LNCAP (cell line): ENCODE data around the gene BIN1.

Experiments used
- CTCF ChIP-seq: fragments of 450-650 bp; IDR thresholded peaks from 2 replicates; pipeline ENCODE4 v1.5.1; 2017; ENCODE audit warnings: mild to moderate bottlenecking

BIN1 gene

GRCh38 chr2:127074936-127075335 lies 32.0 kb downstream of the BIN1 start:
- no peak for TF ChIP-seq CTCF

GRCh38 chr2:127074358-127074757 lies 32.6 kb downstream of the BIN1 start:
- no peak for TF ChIP-seq CTCF

- TF ChIP-seq CTCF = no peak
Observed at GRCh38 chr2:127072970-127073369, 34.0 kb downstream of the BIN1 start.

GRCh38 chr2:127072396-127072795 lies 34.6 kb downstream of the BIN1 start:
- TF ChIP-seq CTCF = no peak

GRCh38 chr2:127071901-127072328 lies 35.0 kb downstream of the BIN1 start:
- TF ChIP-seq CTCF = no peak

- TF ChIP-seq CTCF = no peak
Observed at GRCh38 chr2:127070221-127070620, 36.7 kb downstream of the BIN1 start.

- no peak for TF ChIP-seq CTCF
Observed at GRCh38 chr2:127069536-127069935, 37.4 kb downstream of the BIN1 start.

- TF ChIP-seq CTCF = no peak
Observed at GRCh38 chr2:127069003-127069402, 38.0 kb downstream of the BIN1 start.
